ENCODE measurements around the gene ATOX1. TPM values are rescaled to one million over a fixed set of nuclear protein-coding genes. Genes with fewer than 3 reads are reported as not detected.

Gene ATOX1
- total and polyA plus RNA-seq, 2 of the 13 experiments (the other 11 are each of a cell fraction or from before 2014, with no cell fraction given): 62.4 to 124 TPM

DNA sequence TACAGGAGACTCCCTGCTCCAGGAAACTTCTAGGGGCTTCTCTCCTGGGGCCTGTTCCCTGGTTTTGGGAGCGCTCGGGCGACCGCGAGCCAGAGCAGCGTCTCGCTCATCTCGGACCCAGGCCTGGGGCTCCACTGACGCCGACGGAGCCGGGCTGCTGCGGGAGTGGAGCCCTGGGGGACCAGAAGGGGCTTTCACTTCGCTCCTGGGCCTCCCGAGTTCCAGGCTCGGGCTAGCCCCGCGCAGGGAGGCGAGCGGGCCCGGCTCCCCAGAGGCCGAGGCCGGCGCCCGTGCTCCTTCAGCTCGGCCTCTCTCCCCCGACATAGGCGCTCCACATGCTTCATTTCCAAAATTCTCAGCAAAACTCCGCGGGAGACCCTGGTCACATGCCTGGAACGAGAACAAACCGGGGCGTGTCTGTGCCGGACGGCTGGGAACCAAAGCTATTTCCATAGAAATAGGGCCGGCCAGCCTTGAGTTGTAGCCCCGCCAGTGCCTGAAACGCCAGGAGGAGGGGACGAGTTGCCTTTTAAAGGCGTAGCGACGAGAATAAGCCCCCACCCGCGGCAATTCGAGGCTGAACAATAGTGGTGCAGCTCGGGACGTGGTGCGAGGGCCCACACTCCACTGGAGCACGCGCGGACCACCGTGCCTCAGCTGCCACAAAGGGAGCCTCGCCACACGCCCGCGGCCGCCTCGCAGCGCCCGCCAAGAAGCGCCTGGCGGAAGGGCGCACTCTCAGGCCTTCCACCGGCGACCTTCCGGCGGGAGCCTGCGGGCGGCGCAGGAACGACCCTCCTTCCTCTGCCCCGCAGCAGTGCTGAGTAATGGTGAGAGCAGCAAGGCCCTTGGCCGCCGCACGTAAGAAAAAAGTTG lies 12.2 kb upstream of the ATOX1 start (continued):
- no peak for TF ChIP-seq TGIF2 (CRISPR knock-in tag; IDR thresholded peaks at IDR 0.05)
- TF ChIP-seq, protein P1, sequence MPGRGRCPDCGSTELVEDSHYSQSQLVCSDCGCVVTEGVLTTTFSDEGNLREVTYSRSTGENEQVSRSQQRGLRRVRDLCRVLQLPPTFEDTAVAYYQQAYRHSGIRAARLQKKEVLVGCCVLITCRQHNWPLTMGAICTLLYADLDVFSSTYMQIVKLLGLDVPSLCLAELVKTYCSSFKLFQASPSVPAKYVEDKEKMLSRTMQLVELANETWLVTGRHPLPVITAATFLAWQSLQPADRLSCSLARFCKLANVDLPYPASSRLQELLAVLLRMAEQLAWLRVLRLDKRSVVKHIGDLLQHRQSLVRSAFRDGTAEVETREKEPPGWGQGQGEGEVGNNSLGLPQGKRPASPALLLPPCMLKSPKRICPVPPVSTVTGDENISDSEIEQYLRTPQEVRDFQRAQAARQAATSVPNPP (CRISPR knock-in tag; IDR thresholded peaks at IDR 0.05): no peak; the same call in 1 of the 2 replicates
- peak; percentile 85 for TF ChIP-seq PRPF4 (IDR thresholded peaks at IDR 0.05; ENCODE audit: low read depth, low read length, poor library complexity, severe bottlenecking)
- TF ChIP-seq ZNF33A (CRISPR knock-in tag; IDR thresholded peaks at IDR 0.05; ENCODE audit: borderline replicate concordance): no peak
- no peak for TF ChIP-seq ZNF160 (CRISPR knock-in tag; IDR thresholded peaks at IDR 0.05)
- TF ChIP-seq ZNF30 (CRISPR knock-in tag; IDR thresholded peaks at IDR 0.05): no peak
- TF ChIP-seq, protein P2, sequence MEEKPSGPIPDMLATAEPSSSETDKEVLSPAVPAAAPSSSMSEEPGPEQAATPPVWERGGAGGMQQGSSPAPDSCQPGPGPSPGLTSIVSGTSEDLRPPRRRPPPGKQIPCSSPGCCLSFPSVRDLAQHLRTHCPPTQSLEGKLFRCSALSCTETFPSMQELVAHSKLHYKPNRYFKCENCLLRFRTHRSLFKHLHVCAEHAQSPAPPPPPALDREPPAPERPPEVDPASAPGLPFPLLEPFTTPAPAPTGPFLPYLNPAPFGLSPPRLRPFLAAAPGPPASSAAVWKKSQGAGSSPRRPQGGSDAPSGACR (CRISPR knock-in tag; IDR thresholded peaks at IDR 0.05): 0 out of 2 replicates have a peak, but pooled peaks have one; percentile 26
- TF ChIP-seq, protein P3, sequence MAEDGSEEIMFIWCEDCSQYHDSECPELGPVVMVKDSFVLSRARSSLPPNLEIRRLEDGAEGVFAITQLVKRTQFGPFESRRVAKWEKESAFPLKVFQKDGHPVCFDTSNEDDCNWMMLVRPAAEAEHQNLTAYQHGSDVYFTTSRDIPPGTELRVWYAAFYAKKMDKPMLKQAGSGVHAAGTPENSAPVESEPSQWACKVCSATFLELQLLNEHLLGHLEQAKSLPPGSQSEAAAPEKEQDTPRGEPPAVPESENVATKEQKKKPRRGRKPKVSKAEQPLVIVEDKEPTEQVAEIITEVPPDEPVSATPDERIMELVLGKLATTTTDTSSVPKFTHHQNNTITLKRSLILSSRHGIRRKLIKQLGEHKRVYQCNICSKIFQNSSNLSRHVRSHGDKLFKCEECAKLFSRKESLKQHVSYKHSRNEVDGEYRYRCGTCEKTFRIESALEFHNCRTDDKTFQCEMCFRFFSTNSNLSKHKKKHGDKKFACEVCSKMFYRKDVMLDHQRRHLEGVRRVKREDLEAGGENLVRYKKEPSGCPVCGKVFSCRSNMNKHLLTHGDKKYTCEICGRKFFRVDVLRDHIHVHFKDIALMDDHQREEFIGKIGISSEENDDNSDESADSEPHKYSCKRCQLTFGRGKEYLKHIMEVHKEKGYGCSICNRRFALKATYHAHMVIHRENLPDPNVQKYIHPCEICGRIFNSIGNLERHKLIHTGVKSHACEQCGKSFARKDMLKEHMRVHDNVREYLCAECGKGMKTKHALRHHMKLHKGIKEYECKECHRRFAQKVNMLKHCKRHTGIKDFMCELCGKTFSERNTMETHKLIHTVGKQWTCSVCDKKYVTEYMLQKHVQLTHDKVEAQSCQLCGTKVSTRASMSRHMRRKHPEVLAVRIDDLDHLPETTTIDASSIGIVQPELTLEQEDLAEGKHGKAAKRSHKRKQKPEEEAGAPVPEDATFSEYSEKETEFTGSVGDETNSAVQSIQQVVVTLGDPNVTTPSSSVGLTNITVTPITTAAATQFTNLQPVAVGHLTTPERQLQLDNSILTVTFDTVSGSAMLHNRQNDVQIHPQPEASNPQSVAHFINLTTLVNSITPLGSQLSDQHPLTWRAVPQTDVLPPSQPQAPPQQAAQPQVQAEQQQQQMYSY (CRISPR knock-in tag; IDR thresholded peaks at IDR 0.05): no peak
- TF ChIP-seq POLR2A (IDR thresholded peaks at IDR 0.05; ENCODE audit: insufficient read depth in 1 of 2, low read depth in 2 of 2, low read length in 2 of 2): no peak
- TF ChIP-seq, protein P4, sequence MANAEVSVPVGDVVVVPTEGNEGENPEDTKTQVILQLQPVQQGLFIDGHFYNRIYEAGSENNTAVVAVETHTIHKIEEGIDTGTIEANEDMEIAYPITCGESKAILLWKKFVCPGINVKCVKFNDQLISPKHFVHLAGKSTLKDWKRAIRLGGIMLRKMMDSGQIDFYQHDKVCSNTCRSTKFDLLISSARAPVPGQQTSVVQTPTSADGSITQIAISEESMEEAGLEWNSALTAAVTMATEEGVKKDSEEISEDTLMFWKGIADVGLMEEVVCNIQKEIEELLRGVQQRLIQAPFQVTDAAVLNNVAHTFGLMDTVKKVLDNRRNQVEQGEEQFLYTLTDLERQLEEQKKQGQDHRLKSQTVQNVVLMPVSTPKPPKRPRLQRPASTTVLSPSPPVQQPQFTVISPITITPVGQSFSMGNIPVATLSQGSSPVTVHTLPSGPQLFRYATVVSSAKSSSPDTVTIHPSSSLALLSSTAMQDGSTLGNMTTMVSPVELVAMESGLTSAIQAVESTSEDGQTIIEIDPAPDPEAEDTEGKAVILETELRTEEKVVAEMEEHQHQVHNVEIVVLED (CRISPR knock-in tag; IDR thresholded peaks at IDR 0.05; ENCODE audit: borderline replicate concordance): no peak
- no peak for TF ChIP-seq NR2F2 (IDR thresholded peaks at IDR 0.05; ENCODE audit: borderline replicate concordance, low read depth)
- TF ChIP-seq PHB2 (IDR thresholded peaks at IDR 0.05; ENCODE audit: partially characterized antibody): no peak
- TF ChIP-seq TBX3 (IDR thresholded peaks at IDR 0.05; ENCODE audit: borderline replicate concordance): no peak
- no peak for TF ChIP-seq XBP1 (CRISPR knock-in tag; IDR thresholded peaks at IDR 0.05)
- TF ChIP-seq, protein P5, sequence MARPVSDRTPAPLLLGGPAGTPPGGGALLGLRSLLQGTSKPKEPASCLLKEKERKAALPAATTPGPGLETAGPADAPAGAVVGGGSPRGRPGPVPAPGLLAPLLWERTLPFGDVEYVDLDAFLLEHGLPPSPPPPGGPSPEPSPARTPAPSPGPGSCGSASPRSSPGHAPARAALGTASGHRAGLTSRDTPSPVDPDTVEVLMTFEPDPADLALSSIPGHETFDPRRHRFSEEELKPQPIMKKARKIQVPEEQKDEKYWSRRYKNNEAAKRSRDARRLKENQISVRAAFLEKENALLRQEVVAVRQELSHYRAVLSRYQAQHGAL (CRISPR knock-in tag; IDR thresholded peaks at IDR 0.05; ENCODE audit: not compliant biosample characterization): no peak
- TF ChIP-seq JUNB (CRISPR knock-in tag; IDR thresholded peaks at IDR 0.05; ENCODE audit: borderline replicate concordance): no peak
- no peak for TF ChIP-seq TAF15 (IDR thresholded peaks at IDR 0.05; ENCODE audit: low read depth, low read length, poor library complexity, severe bottlenecking)
- TF ChIP-seq GTF3A (CRISPR knock-in tag; conservative IDR thresholded peaks at IDR 0.05): no peak
- no peak for TF ChIP-seq ZSCAN12 (CRISPR knock-in tag; IDR thresholded peaks at IDR 0.05)
- TF ChIP-seq GTF2F1 (IDR thresholded peaks at IDR 0.05; ENCODE audit: low read length): no peak
- TF ChIP-seq KDM5A (IDR thresholded peaks at IDR 0.05; ENCODE audit: borderline replicate concordance, low read length): no peak
- TF ChIP-seq KMT2B (CRISPR knock-in tag; IDR thresholded peaks at IDR 0.05): no peak

Measured in HepG2 (cell line).